ENCODE measurements around the gene LBHD1. TPM values are rescaled to one million over a fixed set of nuclear protein-coding genes. Genes with fewer than 3 reads are reported as not detected.

The LBHD1 gene
- total and polyA plus RNA-seq, 2 of the 4 experiments (the other 2 are of a cell fraction) = 1.6 to 4.0 TPM

- Histone ChIP-seq H4K20me1 (ENCODE audit: insufficient read depth, low read length) (no peaks in the 10 kb centered on the region), H3K9me3 (ENCODE audit: control insufficient read depth, insufficient read depth, low read length) (no peaks in the 10 kb centered on the region), H2BK5ac (ENCODE audit: low read depth, low read length, poor library complexity, severe bottlenecking) (no peak overlapping the region), H2BK20ac (ENCODE audit: low read depth, low read length) (no peak overlapping the region), H3K9me1 (ENCODE audit: insufficient read depth, low read length) (peaks cover 4% of the 10 kb centered on the region; the same call in 1 of the 2 replicates), H2AFZ (replicated peaks; ENCODE audit: low read length, poor library complexity) (no peak overlapping the region), H3K79me1 (ENCODE audit: low read depth in 1 of 2, low read length in 2 of 2) (peaks cover 5 to 19% of the 10 kb centered on the region in 2 experiments; a peak in 3 of 4 replicates), H3K4me3 (ENCODE audit: insufficient read depth, low read depth, low read length) (no peak overlapping the region), H3K56ac (ENCODE audit: extremely low read depth, insufficient read depth, low read length) (no peak overlapping the region), H4K8ac (ENCODE audit: low read depth in 2 of 2, low read length in 2 of 2) (no peak overlapping the region), H3K23ac (ENCODE audit: low read depth, low read length) (no peak overlapping the region), H3K4me2 (ENCODE audit: low read depth, low read length) (no peak overlapping the region), H2BK15ac (ENCODE audit: low read depth, low read length) (no peak overlapping the region), H2AK5ac (ENCODE audit: low read depth, low read length) (peak overlapping the region; percentile 16; the same call in 1 of the 2 replicates), H4K91ac (ENCODE audit: insufficient read depth, low read depth, low read length) (no peak overlapping the region), H3K18ac (ENCODE audit: low read depth, low read length) (no peak overlapping the region), H3K4ac (ENCODE audit: low read depth, low read length) (no peak overlapping the region), H3K4me1 (ENCODE audit: control insufficient read depth, insufficient read depth, low read length) (peaks cover 8% of the 10 kb centered on the region), H3K27ac (ENCODE audit: insufficient read depth, low read length) (no peak overlapping the region), H3K14ac (replicated peaks; ENCODE audit: low read depth, low read length) (no peak overlapping the region), H2AK9ac (replicated peaks; ENCODE audit: low read depth, low read length, poor library complexity) (no peak overlapping the region), H3K9ac (ENCODE audit: low read depth, low read length) (no peak overlapping the region), H2BK120ac (ENCODE audit: low read depth, low read length) (no peak overlapping the region), H3K27me3 (ENCODE audit: control insufficient read depth, insufficient read depth, low read length) (no peaks in the 10 kb centered on the region), H3K36me3 (ENCODE audit: control insufficient read depth, insufficient read depth, low read length) (peaks cover 4% of the 10 kb centered on the region), H4K5ac (ENCODE audit: low read depth, low read length) (no peak overlapping the region)
- no peak for TF ChIP-seq RCOR1 (IDR thresholded peaks at IDR 0.05; ENCODE audit: insufficient replicate concordance, low read length)
- no peak for TF ChIP-seq ELK1 (IDR thresholded peaks at IDR 0.05; ENCODE audit: borderline replicate concordance, low read depth, low read length)
- no peak for TF ChIP-seq CEBPB (IDR thresholded peaks at IDR 0.05; ENCODE audit: low read depth, low read length)
- TF ChIP-seq RAD21 (IDR thresholded peaks at IDR 0.05; ENCODE audit: low read length) = no peak
- TF ChIP-seq BHLHE40 (IDR thresholded peaks at IDR 0.05; ENCODE audit: low read depth, low read length) = no peak
- TF ChIP-seq POLR2A (IDR thresholded peaks at IDR 0.05; ENCODE audit: low read depth, low read length) = no peak
- TF ChIP-seq MXI1 (IDR thresholded peaks at IDR 0.05; ENCODE audit: borderline replicate concordance, low read depth, low read length) = no peak
- no peak for TF ChIP-seq SMC3 (IDR thresholded peaks at IDR 0.05; ENCODE audit: low read depth, low read length)
- TF ChIP-seq FOS (IDR thresholded peaks at IDR 0.05; ENCODE audit: low read depth, low read length) = no peak
- TF ChIP-seq RFX5 (IDR thresholded peaks at IDR 0.05; ENCODE audit: low read depth, low read length) = no peak
- no peak for TF ChIP-seq MAZ (IDR thresholded peaks at IDR 0.05; ENCODE audit: borderline replicate concordance, low read depth, low read length)
- no peak for TF ChIP-seq CHD1 (IDR thresholded peaks at IDR 0.05; ENCODE audit: low read depth, low read length)
- TF ChIP-seq MAFK (IDR thresholded peaks at IDR 0.05; ENCODE audit: low read depth, low read length) = no peak
- TF ChIP-seq USF2 (IDR thresholded peaks at IDR 0.05; ENCODE audit: low read depth, low read length) = no peak
- no peak for TF ChIP-seq CTCF (conservative IDR thresholded peaks at IDR 0.05; ENCODE audit: low read depth, low read length)
- no peak for TF ChIP-seq NFE2L2 (IDR thresholded peaks at IDR 0.05; ENCODE audit: low read depth, low read length)
- BruUV-seq (replicated peaks) = no TSS peak
- WGBS, 2 experiments (ENCODE audit: extremely low coverage in 2 of 2, insufficient read length in 1 of 2) = 84% methylated on average over 3 of the region's 7 CpGs; no CpG with 5 or more reads in 1 of the 2 experiments
- dilution Hi-C loops (cut with HindIII; ENCODE audit: low sequenced_read_pairs, unreplicated experiment) (no loop called here), in situ Hi-C loops (cut with MboI; ENCODE audit: low sequenced_read_pairs) (no loop called here), intact Hi-C loops (cut with micrococcal nuclease) (no loop called here)
- ChIA-PET CTCF (no interaction called here), POLR2A (ENCODE audit: unreplicated experiment) (no interaction called here)
- DNase-seq = no peak
- no peak for ATAC-seq (ENCODE audit: low read depth)
Measured at GRCh38 chr11:62682518-62682917, 10.5 kb upstream of the LBHD1 start.
